GM12878 (cell line): ENCODE measurements around the gene OTOGL. TPM values are rescaled to one million over a fixed set of nuclear protein-coding genes. Genes with fewer than 3 reads are reported as not detected.

Experiments used
- ATAC-seq: fragments of 200-7000 bp; cut with Tn5 transposase; 3 replicates; pipeline ENCODE4 v1.9.1; 2020; ENCODE audit warnings: mild to moderate bottlenecking, moderate library complexity
- BruUV-seq: library from RNA; stranded (reverse); fragments of 400-500 nt; replicated peaks from 2 replicates; lab custom pipeline; 2021; lab: Mats Ljungman, UMichigan
- CTCF ChIA-PET: fragments of 300-600 bp; sonication (Branson Sonifier 250); formaldehyde crosslinking; extraction: SDS; loops from one replicate; lab custom pipeline; 2021; ENCODE audit warnings: inconsistent platforms; lab: Yijun Ruan, JAX
- POLR2A ChIA-PET: fragments of 350-600 bp; formaldehyde crosslinking; extraction: SDS; loops from one replicate; lab custom pipeline; 2021; ENCODE audit warnings: inconsistent platforms; lab: Charles Lee
- RAD21 ChIA-PET: fragments of 300-600 bp; sonication (Branson Sonifier 250); formaldehyde crosslinking; loops from one replicate; lab custom pipeline; 2023; ENCODE audit warnings: antibody characterized with exemption; ENCODE audit not compliant: unreplicated experiment; lab: Charles Lee
- SMC1A ChIA-PET: fragments of 300-600 bp; sonication (Branson Sonifier 250); formaldehyde crosslinking; loops from one replicate; lab custom pipeline; 2023; ENCODE audit not compliant: unreplicated experiment, uncharacterized antibody; lab: Charles Lee
- DNase-seq: peaks from one replicate; pipeline ENCODE4 v3.0.0-alpha.2; 2011; ENCODE audit warnings: low read depth, low spot score
- FAIRE-seq: peaks from 3 replicates; lab custom pipeline; 2011; peaks lifted over from hg19 to GRCh38; lab: Jason Lieb, UNC
- H2AFZ ChIP-seq: 2 replicates; pipeline ENCODE4 v1.6.0; 2011; ENCODE audit warnings: low read depth, low read length, control low read depth; ENCODE audit not compliant: control insufficient read depth
- H3K27ac ChIP-seq: 2 replicates; pipeline ENCODE4 v1.5.1; 2011; ENCODE audit warnings: control low read depth; ENCODE audit not compliant: control insufficient read depth, insufficient read depth
- H3K27me3 ChIP-seq, 2 experiments: replicated peaks in 1 of 2; 2 replicates each; pipeline versions ENCODE4 v1.6.0 to v1.6.1; 2011; ENCODE audit warnings: low read length in 1 of 2; ENCODE audit not compliant: control insufficient read depth in 2 of 2, insufficient read depth in 2 of 2
- H3K36me3 ChIP-seq, 2 experiments: 2 replicates each; pipeline ENCODE4 v1.5.1; 2011; ENCODE audit warnings: low read length in 1 of 2; ENCODE audit not compliant: control insufficient read depth in 2 of 2, insufficient read depth in 2 of 2
- H3K4me1 ChIP-seq: 2 replicates; pipeline ENCODE4 v1.6.1; 2011; ENCODE audit warnings: mild to moderate bottlenecking, low read length, moderate library complexity, mixed read lengths; ENCODE audit not compliant: control insufficient read depth, insufficient read depth
- H3K4me2 ChIP-seq: 2 replicates; pipeline ENCODE4 v1.6.0; 2011; ENCODE audit warnings: control low read depth; ENCODE audit not compliant: control insufficient read depth, insufficient read depth
- H3K4me3 ChIP-seq: fragments of 200-600 bp; sonication (generic); 2 replicates; pipeline ENCODE4 v1.5.1; 2016
- H3K79me2 ChIP-seq: 2 replicates; pipeline ENCODE4 v1.6.0; 2011; ENCODE audit warnings: low read length; ENCODE audit not compliant: control insufficient read depth, insufficient read depth
- H3K9ac ChIP-seq: 2 replicates; pipeline ENCODE4 v1.8.0; 2011; ENCODE audit warnings: low read length, control low read depth, mixed read lengths; ENCODE audit not compliant: control insufficient read depth, insufficient read depth
- H3K9me3 ChIP-seq: replicated peaks from 3 replicates; pipeline ENCODE4 v1.5.1; 2011; ENCODE audit warnings: mild to moderate bottlenecking, low read length; ENCODE audit not compliant: control insufficient read depth, insufficient read depth
- H4K20me1 ChIP-seq: 2 replicates; pipeline ENCODE4 v1.6.0; 2011; ENCODE audit not compliant: control insufficient read depth, insufficient read depth
- KDM1A ChIP-seq: fragments of 200-600 bp; sonication (generic); IDR thresholded peaks from 2 replicates; pipeline ENCODE4 v1.6.1; 2016; ENCODE audit warnings: borderline replicate concordance
- LARP7 ChIP-seq: fragments of 450-650 bp; IDR thresholded peaks from 2 replicates; pipeline ENCODE4 v1.6.1; 2017; ENCODE audit warnings: mild to moderate bottlenecking
- POLR2AphosphoS5 ChIP-seq: IDR thresholded peaks from 2 replicates; pipeline ENCODE4 v1.6.1; 2011; ENCODE audit warnings: mild to moderate bottlenecking, low read length, inconsistent platforms
- RFX5 ChIP-seq: IDR thresholded peaks from 2 replicates; pipeline ENCODE4 v1.6.1; 2011; ENCODE audit warnings: low read depth, low read length, improper control_type of control experiment
- SP1 ChIP-seq: IDR thresholded peaks from one replicate; pipeline ENCODE4 v1.6.1; 2011; ENCODE audit warnings: low read depth, low read length
- SUPT20H ChIP-seq: IDR thresholded peaks from 2 replicates; pipeline ENCODE4 v1.6.1; 2011; ENCODE audit warnings: low read depth, mild to moderate bottlenecking, low read length, moderate library complexity, borderline replicate concordance; ENCODE audit not compliant: control insufficient read depth
- TARDBP ChIP-seq: IDR thresholded peaks from 2 replicates; pipeline ENCODE4 v1.6.1; 2016; ENCODE audit warnings: borderline replicate concordance
- ZNF274 ChIP-seq: IDR thresholded peaks from one replicate; pipeline ENCODE4 v1.8.0; 2011; ENCODE audit not compliant: insufficient read length, insufficient read depth
- WGBS: methylation state at CpG from one replicate; pipeline ENCODE4 v1.1.6; 2016; ENCODE audit warnings: low lambda C conversion rate; ENCODE audit not compliant: insufficient replicate concordance, insufficient coverage; ENCODE audit errors: missing lambda C conversion rate; 5-methylcytosine and 5-hydroxymethylcytosine counted together
- in situ Hi-C: fragments of 300-500 bp; cut with MboI; formaldehyde crosslinking; loops from 9 replicates; pipeline ENCODE4 v1.14.3; 2018; ENCODE audit warnings: mixed read lengths
- intact Hi-C: fragments of 100-400 bp; cut with micrococcal nuclease; formaldehyde crosslinking; loops from one replicate; pipeline ENCODE4 v1.14.2; 2022; ENCODE audit not compliant: unreplicated experiment
- polyA plus RNA-seq, 11 experiments: library from polyadenylated mRNA; depleted of rRNA in 4 of 11; unstranded in 6 of 11; stranded (reverse) in 5 of 11; fragments of >200 nt; fragmentation: Nextera tagmentation in 4 of 11; fragmentation: Illumina TruSeq in 1 of 11; extraction: Ambion mirVana in 4 of 11; extraction: Trizol in 1 of 11; gene quantifications; 1 replicate in 1 of 11; 2 replicates in 10 of 11; pipeline versions ENCODE4 v1.2.1 to v1.2.3, GENCODE V29; 2011 to 2016; ENCODE audit warnings: inconsistent platforms in 2 of 11, missing spikeins in 2 of 11, low read depth in 1 of 11
- total RNA-seq, 4 experiments: library from RNA; depleted of rRNA in 3 of 4; stranded (reverse); fragments of >200 nt in 3 of 4; fragmentation: Illumina TruSeq in 1 of 4; extraction: Trizol in 1 of 4; gene quantifications; 2 replicates each; pipeline versions ENCODE4 v1.2.1 to v1.2.3, GENCODE V29; 2013 to 2021
- TF ChIP-seq, protein P1 (sequence below): fragments of 450-650 bp; formaldehyde crosslinking; IDR thresholded peaks from 2 replicates; pipeline ENCODE4 v1.5.0; 2022; ENCODE audit warnings: mild to moderate bottlenecking, missing genetic modification characterization
- TF ChIP-seq, protein P2 (sequence below): fragments of 450-650 bp; formaldehyde crosslinking; IDR thresholded peaks from 2 replicates; pipeline ENCODE4 v1.4.0; 2022; ENCODE audit warnings: mild to moderate bottlenecking, moderate library complexity
- TF ChIP-seq, protein P3 (sequence below): fragments of 450-650 bp; IDR thresholded peaks from 2 replicates; pipeline ENCODE4 v1.6.1; 2017; ENCODE audit warnings: mild to moderate bottlenecking, moderate library complexity
- TF ChIP-seq, protein P4 (sequence below): fragments of 450-650 bp; IDR thresholded peaks from 2 replicates; pipeline ENCODE4 v1.6.1; 2016; ENCODE audit warnings: mild to moderate bottlenecking

The OTOGL gene
- total and polyA plus RNA-seq, 10 of the 15 experiments (the other 5 are each of a cell fraction or from before 2014, with no cell fraction given) = 0.04 to 3.7 (median 0.27) TPM

DNA sequence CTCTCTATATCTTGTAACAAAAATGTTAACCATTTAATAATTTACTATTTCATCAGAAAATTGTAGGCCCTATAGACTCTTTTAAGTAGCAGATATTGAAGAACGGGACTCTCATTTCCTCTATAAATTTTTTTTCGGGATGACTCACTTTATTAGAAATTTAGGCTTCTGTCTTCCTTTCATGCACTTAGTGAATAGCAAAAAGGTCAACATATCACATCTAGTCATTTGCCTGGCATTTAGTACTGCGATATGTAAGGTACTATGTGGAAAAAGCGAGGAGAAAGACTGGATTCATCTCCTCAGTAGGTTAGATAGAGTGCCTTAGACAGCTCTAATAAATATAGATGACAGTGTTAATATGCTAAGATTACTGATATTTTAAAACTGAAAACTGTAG, 178.4 kb downstream of the OTOGL start:
- Histone ChIP-seq H3K9me3 (peaks cover 2% of the 10 kb centered on the region), H3K79me2 (no peaks in the 10 kb centered on the region), H3K9ac (no peak overlapping the region), H3K4me2 (no peak overlapping the region), H2AFZ (no peak overlapping the region), H3K27ac (no peak overlapping the region), H3K36me3 (no peaks in the 10 kb centered on the region), H4K20me1 (no peaks in the 10 kb centered on the region), H3K27me3 (no peaks in the 10 kb centered on the region), H3K4me1 (no peaks in the 10 kb centered on the region), H3K4me3 (no peak overlapping the region)
- DNase-seq (no peak), FAIRE-seq (no peak), ATAC-seq (no peak)
- no TSS peak for BruUV-seq
- ChIA-PET CTCF (interaction anchor here (2.3 kb wide), 1 partner anchor 11 kb away, joined by 8 read pairs; no protein-coding TSS in a partner anchor), SMC1A (no interaction called here), POLR2A (no interaction called here), RAD21 (no interaction called here)
- 94% methylated on average over 4 of the region's 4 CpGs for WGBS
- intact Hi-C loops = no loop called here
- in situ Hi-C loops = no loop called here
- no peak for TF ChIP-seq LARP7
- TF ChIP-seq, protein P1, sequence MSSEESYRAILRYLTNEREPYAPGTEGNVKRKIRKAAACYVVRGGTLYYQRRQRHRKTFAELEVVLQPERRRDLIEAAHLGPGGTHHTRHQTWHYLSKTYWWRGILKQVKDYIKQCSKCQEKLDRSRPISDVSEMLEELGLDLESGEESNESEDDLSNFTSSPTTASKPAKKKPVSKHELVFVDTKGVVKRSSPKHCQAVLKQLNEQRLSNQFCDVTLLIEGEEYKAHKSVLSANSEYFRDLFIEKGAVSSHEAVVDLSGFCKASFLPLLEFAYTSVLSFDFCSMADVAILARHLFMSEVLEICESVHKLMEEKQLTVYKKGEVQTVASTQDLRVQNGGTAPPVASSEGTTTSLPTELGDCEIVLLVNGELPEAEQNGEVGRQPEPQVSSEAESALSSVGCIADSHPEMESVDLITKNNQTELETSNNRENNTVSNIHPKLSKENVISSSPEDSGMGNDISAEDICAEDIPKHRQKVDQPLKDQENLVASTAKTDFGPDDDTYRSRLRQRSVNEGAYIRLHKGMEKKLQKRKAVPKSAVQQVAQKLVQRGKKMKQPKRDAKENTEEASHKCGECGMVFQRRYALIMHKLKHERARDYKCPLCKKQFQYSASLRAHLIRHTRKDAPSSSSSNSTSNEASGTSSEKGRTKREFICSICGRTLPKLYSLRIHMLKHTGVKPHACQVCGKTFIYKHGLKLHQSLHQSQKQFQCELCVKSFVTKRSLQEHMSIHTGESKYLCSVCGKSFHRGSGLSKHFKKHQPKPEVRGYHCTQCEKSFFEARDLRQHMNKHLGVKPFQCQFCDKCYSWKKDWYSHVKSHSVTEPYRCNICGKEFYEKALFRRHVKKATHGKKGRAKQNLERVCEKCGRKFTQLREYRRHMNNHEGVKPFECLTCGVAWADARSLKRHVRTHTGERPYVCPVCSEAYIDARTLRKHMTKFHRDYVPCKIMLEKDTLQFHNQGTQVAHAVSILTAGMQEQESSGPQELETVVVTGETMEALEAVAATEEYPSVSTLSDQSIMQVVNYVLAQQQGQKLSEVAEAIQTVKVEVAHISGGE (CRISPR knock-in tag) = no peak
- no peak for TF ChIP-seq ZNF274
- TF ChIP-seq RFX5 = no peak
- TF ChIP-seq, protein P2, sequence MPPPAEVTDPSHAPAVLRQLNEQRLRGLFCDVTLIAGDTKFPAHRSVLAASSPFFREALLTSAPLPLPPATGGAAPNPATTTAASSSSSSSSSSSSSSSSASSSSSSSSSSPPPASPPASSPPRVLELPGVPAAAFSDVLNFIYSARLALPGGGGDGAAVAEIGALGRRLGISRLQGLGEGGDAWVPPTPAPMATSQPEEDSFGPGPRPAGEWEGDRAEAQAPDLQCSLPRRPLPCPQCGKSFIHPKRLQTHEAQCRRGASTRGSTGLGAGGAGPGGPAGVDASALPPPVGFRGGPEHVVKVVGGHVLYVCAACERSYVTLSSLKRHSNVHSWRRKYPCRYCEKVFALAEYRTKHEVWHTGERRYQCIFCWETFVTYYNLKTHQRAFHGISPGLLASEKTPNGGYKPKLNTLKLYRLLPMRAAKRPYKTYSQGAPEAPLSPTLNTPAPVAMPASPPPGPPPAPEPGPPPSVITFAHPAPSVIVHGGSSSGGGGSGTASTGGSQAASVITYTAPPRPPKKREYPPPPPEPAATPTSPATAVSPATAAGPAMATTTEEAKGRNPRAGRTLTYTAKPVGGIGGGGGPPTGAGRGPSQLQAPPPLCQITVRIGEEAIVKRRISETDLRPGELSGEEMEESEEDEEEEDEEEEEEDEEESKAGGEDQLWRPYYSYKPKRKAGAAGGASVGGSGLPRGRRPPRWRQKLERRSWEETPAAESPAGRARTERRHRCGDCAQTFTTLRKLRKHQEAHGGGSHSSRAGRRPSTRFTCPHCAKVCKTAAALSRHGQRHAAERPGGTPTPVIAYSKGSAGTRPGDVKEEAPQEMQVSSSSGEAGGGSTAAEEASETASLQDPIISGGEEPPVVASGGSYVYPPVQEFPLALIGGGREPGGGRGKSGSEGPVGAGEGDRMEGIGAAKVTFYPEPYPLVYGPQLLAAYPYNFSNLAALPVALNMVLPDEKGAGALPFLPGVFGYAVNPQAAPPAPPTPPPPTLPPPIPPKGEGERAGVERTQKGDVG (CRISPR knock-in tag) = no peak
- TF ChIP-seq KDM1A = no peak
- TF ChIP-seq, protein P3, sequence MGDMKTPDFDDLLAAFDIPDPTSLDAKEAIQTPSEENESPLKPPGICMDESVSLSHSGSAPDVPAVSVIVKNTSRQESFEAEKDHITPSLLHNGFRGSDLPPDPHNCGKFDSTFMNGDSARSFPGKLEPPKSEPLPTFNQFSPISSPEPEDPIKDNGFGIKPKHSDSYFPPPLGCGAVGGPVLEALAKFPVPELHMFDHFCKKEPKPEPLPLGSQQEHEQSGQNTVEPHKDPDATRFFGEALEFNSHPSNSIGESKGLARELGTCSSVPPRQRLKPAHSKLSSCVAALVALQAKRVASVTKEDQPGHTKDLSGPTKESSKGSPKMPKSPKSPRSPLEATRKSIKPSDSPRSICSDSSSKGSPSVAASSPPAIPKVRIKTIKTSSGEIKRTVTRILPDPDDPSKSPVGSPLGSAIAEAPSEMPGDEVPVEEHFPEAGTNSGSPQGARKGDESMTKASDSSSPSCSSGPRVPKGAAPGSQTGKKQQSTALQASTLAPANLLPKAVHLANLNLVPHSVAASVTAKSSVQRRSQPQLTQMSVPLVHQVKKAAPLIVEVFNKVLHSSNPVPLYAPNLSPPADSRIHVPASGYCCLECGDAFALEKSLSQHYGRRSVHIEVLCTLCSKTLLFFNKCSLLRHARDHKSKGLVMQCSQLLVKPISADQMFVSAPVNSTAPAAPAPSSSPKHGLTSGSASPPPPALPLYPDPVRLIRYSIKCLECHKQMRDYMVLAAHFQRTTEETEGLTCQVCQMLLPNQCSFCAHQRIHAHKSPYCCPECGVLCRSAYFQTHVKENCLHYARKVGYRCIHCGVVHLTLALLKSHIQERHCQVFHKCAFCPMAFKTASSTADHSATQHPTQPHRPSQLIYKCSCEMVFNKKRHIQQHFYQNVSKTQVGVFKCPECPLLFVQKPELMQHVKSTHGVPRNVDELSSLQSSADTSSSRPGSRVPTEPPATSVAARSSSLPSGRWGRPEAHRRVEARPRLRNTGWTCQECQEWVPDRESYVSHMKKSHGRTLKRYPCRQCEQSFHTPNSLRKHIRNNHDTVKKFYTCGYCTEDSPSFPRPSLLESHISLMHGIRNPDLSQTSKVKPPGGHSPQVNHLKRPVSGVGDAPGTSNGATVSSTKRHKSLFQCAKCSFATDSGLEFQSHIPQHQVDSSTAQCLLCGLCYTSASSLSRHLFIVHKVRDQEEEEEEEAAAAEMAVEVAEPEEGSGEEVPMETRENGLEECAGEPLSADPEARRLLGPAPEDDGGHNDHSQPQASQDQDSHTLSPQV = no peak
- TF ChIP-seq, protein P4, sequence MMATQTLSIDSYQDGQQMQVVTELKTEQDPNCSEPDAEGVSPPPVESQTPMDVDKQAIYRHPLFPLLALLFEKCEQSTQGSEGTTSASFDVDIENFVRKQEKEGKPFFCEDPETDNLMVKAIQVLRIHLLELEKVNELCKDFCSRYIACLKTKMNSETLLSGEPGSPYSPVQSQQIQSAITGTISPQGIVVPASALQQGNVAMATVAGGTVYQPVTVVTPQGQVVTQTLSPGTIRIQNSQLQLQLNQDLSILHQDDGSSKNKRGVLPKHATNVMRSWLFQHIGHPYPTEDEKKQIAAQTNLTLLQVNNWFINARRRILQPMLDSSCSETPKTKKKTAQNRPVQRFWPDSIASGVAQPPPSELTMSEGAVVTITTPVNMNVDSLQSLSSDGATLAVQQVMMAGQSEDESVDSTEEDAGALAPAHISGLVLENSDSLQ = no peak
- TF ChIP-seq SP1 = no peak
- TF ChIP-seq TARDBP = no peak
- no peak for TF ChIP-seq SUPT20H
- TF ChIP-seq POLR2AphosphoS5 = no peak
